SK-N-DZ (cell line): ENCODE data around the gene ZNF57. TPM values are rescaled to one million over a fixed set of nuclear protein-coding genes. Genes with fewer than 3 reads are reported as not detected.
A peak's percentile ranks its signal among the peaks of the same experiment; 100 is the strongest.
"Not testable (repeated sequence)": the region's sequence is repeated elsewhere in the genome, so short reads cannot be mapped to it uniquely, and the experiment has no call there.

Source experiments
- DNase-seq: peaks from one replicate; pipeline ENCODE4 v3.0.0-alpha.2; 2015; ENCODE audit warnings: low spot score
- polyA plus RNA-seq, 2 experiments: library from polyadenylated mRNA; depleted of rRNA; stranded (reverse); fragments of >200 nt; gene quantifications; 2 replicates each; pipeline ENCODE4 v1.2.3, GENCODE V29; 2014

The ZNF57 gene
- polyA plus RNA-seq (2014; cell fraction: cytosol; rRNA removed) = 5.2 and 5.3 TPM in 2 replicates
- polyA plus RNA-seq (2014; cell fraction: nucleus; rRNA removed) = 2.6 and 4.0 TPM in 2 replicates

- DNase-seq = peak; percentile 97
Observed at GRCh38 chr19:2900296-2901252, at the start of gene ZNF57. Gene ZNF57, plus strand, starts transcription at chr19:2900928. Its CDS starts 118 bp downstream, at chr19:2901046.

- no peak for DNase-seq
Observed at GRCh38 chr19:2852598-2852997, 48.1 kb upstream of the ZNF57 start.

GRCh38 chr19:2853015-2853606, 47.6 kb upstream of the ZNF57 start:
- no peak for DNase-seq

DNA sequence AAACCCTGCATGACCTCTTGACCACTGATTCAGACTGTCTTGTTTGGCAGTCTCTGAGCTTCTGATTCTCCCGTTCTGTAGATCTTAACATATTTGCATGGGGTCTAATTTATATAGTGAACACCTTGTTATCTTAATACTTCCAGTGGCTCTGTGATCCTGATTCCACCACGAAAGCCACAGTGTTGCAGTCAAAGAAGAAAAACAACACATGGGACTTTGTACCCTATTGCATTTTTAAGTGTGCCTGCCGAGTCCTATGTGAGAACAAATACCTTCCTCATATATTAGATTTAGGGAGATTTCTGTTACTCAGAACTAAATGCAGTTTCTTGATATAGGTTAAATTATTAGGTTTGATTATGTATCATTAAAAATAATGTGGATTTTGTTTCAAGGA, 45.9 kb upstream of the ZNF57 start:
- DNase-seq = no peak

DNA sequence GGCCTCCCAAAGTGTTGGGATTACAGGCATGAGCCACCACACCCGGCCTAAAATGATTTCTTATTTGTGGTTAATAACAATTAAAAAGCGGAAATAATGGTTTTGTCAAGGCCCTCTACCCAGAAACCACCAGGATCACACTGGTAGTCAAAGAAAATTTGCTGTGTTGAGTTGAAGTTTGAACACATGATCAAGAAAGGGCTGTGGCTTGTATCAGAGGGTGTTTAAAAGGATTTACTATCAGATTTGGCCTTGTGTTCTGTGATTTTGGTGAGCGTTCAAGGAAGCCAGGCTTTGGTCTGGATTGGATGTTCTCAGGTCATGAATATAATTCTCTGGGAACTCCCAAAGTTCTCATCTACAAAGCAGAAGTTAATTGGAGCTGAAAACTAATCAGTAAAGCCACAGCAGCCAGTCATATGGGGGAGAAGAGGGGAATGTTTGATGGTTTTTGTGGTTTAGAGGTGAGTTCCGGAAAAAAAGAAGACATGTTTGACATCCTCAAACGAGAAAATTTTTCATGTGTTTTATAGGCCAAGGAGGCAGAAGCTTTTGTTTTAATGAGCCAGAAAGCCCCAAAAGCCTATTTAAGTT, 44.2 kb upstream of the ZNF57 start:
- no peak for DNase-seq

- no peak for DNase-seq
Observed at GRCh38 chr19:2858864-2859263, 41.9 kb upstream of the ZNF57 start.

DNA sequence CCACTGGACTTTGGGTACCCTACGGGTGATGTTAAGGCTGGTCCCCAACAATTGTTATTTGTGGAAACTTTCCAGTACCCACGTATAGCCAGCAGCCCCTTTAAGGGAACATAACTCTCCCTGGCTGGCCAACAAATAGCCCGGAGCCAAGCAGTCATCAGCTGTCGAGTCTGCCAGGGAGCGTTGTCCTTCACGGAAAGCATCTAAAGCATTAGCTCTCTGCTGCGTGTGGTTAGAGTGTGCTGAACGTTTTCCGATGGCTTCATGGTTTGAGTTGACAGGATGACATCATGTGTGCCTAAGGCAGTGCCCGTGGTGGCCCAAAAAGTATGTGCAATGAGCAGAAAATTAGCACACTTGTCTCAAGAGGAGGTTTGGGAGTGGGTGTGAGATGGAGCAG, 36.9 kb upstream of the ZNF57 start:
- DNase-seq = no peak

GRCh38 chr19:2865334-2866100, 35.2 kb upstream of the ZNF57 start:
- DNase-seq = no peak

DNA sequence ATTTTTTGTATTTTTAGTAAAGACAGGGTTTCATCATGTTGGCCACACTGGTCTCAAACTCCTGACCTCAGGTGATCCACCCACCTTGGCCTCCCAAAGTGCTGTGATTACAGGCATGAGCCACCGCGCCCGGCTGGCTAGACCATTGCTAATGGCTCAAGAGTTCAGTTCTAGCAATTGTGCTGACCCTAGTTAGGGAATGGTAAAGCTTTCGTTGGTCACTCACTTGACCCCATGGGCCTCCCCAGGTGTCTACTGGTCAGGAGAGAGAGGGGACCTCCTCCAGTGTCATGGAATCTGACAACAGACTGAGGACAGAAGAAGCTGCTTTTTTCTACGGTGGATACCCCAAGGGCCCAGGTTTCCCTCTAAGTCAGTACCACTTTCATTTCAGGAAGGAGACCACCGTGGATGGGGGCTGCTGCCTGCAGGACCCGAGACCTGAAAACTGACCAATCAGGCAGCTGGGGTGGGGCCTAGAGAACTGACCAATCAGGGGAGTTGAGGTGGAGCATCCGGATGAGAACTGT, 34.2 kb upstream of the ZNF57 start:
- DNase-seq = no peak

- peak; percentile 70 for DNase-seq
Observed at GRCh38 chr19:2867025-2867991, 33.4 kb upstream of the ZNF57 start, which contains the start of gene ZNF556. Gene ZNF556, plus strand, starts transcription at chr19:2867335. Its CDS starts 87 bp downstream, at chr19:2867422.

- no peak for DNase-seq
Observed at GRCh38 chr19:2869618-2870017, 31.1 kb upstream of the ZNF57 start.

GRCh38 chr19:2872175-2872574, 28.6 kb upstream of the ZNF57 start:
- DNase-seq = peak; percentile 21

DNA sequence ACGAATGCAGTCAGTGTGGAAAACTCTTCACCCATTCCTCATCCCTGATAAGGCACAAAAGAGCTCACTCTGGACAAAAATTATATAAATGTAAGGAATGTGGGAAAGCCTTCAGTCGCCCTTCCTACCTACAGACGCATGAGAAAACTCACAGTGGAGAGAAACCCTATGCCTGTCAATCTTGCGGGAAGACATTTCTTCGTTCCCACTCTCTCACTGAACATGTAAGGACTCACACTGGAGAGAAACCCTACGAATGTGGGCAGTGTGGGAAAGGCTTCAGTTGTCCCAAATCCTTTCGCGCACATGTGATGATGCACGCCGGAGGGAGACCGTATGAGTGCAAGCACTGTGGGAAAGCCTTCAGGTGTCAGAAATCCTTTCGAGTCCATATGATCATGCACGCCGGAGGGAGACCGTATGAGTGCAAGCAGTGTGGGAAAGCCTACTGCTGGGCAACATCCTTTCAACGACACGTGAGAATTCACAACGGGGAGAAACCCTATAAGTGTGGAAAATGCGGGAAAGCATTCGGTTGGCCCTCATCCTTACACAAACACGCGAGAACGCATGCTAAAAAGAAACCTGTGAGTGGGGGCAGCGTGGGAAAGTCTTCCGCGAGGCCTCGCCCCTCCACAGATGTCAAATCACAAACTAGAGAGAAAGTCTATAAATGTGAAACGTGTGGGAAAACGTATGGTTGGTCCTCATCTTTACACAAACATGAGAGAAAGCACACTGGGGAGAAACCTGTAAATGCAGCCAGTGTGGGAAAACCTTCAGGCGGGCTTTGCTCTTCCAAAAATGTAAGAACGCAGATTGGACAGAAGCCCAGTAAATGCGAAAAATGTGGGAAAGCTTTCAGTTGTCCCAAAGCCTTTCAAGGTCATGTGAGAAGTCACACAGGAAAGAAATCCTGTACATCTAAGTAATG, 23.1 kb upstream of the ZNF57 start:
- no peak for DNase-seq

DNA sequence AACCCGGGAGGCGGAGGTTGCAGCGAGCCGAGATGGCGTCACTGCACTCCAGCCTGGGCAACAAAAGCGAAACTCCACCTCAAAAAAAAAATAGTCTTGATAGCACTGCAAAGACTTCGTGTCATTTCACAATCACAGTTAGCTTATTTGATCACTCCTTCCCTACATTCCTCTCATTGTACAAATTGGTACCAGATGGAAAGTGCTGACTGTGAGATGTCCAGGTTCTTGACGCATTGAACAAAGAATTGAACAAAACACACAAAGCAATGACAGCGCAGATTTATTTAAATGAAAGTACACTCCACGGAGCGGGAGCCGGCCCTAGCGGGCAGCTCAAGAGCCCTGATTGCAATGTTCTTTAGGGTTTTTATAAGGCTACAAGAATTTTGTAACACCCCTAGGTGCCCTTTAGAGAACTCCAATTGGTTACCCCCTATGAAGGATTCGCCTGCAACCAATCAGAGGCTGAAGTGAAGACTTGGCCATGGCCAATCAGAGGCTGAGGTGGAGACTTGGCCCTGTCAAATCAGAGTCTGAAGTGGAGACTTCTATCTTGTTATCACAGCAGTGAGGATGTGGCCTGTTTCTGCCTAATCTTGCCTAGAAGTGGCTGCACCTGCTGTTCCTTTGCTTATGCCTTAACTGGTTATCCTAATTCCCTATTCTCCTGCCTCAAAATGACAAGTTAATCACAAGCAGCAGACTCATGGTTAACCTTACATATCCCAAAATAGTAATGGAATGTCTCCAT, 16.9 kb upstream of the ZNF57 start:
- DNase-seq = peak; percentile 29

DNA sequence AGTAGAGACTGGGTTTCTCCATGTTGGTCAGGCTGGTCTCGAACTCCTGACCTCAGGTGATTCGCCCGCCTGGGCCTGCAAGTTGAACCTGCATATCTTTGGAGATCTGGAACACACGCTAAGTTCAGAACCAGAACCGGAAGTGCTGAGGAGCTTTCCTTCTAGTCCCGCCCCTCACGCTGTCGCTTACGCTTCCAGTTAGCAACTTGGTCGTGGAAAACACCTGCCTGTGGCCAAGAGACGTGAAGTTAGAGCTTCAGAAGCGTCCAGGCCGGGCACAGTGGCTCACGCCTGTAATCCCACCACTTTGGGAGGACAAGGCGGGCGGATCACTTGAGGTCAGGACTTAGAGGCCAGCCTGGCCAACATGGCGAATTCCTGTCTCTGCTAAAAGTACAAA, 15.0 kb upstream of the ZNF57 start:
- DNase-seq = no peak

GRCh38 chr19:2887391-2887914, 13.3 kb upstream of the ZNF57 start:
- DNase-seq = peak; percentile 77

GRCh38 chr19:2888731-2889224, 11.9 kb upstream of the ZNF57 start:
- no peak for DNase-seq

DNA sequence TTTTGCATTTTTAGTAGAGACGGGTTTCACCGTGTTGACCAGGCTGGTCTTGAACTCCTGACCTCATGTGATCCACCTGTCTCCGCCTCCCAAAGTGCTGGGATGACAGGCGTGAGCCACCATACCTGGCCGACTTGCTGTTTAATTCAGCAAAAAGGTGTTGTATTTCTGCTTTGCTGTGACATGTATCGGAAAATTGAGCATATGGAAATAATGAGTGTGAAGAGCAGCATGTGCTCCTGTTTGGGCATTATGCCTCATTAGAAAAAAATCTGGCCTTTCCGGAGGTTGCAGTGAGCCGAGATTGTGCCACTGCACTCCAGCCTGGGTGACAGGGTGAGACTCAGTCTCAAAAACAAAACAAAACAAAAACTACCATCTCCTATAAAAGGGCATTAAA, 10.2 kb upstream of the ZNF57 start:
- not testable (repeated sequence) for DNase-seq
